Subcutaneous adipose tissue (tissue), 4 donors: ENCODE results near the gene RESF1. TPM values are rescaled to one million over a fixed set of nuclear protein-coding genes. Genes with fewer than 3 reads are reported as not detected.

ENCODE experiments used
- total RNA-seq, 4 donors: library from RNA; depleted of rRNA; stranded (reverse); fragments of >200 nt; gene quantifications; one replicate each; pipeline ENCODE4 v1.1.0, GENCODE V29; 2016
- TF ChIP-seq, protein P1 (sequence below): fragments of 450-650 bp; IDR thresholded peaks from one replicate; pipeline ENCODE4 v1.5.1; 2016; ENCODE audit warnings: low read depth, mild to moderate bottlenecking, control low read depth, antibody characterized with exemption, moderate library complexity

The RESF1 gene
- total RNA-seq, 4 donors from 2014 or later = 54.1 to 88.7 (median 85.3) TPM

DNA sequence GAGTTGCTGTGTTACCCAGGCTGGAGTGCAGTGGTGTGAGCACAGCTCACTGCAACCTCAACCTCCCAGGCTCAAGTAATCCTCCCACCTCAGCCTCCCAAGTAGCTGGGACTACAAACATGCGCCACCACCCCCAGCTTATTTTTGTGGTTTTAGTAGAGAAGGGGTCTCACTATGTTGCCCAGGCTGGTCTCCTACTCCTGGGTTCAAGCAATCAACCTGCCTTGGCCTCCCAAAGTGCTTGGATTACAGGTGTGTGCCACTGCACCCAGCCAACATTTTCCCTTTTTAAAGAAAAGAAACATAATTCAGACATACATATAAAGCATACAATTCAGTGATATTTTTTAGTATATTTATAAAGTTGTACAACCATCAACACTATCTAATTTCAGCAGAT is 44.4 kb downstream of the RESF1 start:
- TF ChIP-seq, protein P1, sequence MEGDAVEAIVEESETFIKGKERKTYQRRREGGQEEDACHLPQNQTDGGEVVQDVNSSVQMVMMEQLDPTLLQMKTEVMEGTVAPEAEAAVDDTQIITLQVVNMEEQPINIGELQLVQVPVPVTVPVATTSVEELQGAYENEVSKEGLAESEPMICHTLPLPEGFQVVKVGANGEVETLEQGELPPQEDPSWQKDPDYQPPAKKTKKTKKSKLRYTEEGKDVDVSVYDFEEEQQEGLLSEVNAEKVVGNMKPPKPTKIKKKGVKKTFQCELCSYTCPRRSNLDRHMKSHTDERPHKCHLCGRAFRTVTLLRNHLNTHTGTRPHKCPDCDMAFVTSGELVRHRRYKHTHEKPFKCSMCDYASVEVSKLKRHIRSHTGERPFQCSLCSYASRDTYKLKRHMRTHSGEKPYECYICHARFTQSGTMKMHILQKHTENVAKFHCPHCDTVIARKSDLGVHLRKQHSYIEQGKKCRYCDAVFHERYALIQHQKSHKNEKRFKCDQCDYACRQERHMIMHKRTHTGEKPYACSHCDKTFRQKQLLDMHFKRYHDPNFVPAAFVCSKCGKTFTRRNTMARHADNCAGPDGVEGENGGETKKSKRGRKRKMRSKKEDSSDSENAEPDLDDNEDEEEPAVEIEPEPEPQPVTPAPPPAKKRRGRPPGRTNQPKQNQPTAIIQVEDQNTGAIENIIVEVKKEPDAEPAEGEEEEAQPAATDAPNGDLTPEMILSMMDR = no peak

DNA sequence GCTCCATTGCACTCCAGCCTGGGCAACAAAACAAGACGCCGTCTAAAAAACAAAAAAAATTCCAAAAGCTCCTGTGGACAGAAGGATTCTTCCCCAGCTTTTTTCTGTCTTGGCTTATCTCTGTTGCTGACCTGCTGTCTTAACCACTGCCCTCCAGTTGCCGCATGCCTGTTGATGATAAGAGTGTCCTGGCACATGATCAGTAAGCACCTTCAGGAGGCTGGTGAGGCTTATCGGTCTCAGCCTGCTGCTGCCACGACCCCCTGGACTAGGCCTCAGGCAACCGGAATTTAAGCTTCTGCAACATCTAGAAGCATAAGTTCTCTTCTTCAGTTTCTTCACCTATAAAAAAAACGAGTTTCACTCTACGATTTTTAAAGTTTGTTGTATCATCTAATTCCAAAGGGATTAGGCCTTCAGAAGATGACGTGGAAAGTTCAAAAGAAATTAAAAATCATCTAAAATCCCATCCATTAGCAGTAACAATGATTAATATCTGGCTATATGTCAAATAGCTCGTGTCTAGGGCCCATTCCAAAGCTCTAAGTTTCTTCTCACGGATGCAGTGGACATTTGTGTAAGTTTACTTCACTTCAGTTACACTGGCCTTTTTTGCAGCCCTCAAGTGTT is 46.4 kb downstream of the RESF1 start:
- TF ChIP-seq, protein P1 = no peak

Other genes starting within 250 kb of the RESF1 start
- gene AMN1, start 230.4 kb upstream of the RESF1 start, total RNA-seq = 1 to 10 TPM; 5.8 to 7.5 (median 6.9) TPM
- 1 to 10 TPM; 8.2 to 9.6 (median 9.2) TPM for gene BICD1, start 147.4 kb downstream of the RESF1 start, total RNA-seq